ENCODE measurements around the gene INPP5J. TPM values are rescaled to one million over a fixed set of nuclear protein-coding genes. Genes with fewer than 3 reads are reported as not detected.

INPP5J gene
- total RNA-seq, 1 donor from 2014 or later: 0.16 TPM

DNA sequence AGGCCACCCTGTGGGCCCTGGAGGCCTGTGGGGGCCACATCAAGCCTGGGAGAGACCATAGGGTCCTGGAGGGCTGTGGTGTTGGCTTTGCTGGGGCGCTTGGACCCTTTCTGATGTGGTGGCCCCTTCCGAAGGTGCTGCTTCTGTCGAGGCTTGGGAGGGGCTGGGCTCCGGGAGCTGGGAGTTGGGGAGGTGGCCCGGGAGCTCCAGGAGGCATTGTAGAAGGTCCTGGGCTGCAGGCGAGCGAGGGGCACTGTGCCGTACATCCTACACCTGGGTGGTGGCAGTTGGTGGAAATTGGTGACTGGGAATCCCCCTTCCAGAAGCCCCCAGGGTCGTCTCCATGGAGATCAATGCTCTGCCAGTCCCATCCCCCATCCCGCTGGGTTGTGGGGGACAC is 15.0 kb downstream of the INPP5J start:
- Mint-ChIP-seq H3K4me1 (no peaks in the 10 kb centered on the region), H3K27me3 (peaks cover 10% of the 10 kb centered on the region), H3K9me3 (no peaks in the 10 kb centered on the region), H3K4me3 (no peak overlapping the region), H3K36me3 (ENCODE audit: low read depth) (no peaks in the 10 kb centered on the region), H3K27ac (no peak overlapping the region)
- TF ChIP-seq, protein P1, sequence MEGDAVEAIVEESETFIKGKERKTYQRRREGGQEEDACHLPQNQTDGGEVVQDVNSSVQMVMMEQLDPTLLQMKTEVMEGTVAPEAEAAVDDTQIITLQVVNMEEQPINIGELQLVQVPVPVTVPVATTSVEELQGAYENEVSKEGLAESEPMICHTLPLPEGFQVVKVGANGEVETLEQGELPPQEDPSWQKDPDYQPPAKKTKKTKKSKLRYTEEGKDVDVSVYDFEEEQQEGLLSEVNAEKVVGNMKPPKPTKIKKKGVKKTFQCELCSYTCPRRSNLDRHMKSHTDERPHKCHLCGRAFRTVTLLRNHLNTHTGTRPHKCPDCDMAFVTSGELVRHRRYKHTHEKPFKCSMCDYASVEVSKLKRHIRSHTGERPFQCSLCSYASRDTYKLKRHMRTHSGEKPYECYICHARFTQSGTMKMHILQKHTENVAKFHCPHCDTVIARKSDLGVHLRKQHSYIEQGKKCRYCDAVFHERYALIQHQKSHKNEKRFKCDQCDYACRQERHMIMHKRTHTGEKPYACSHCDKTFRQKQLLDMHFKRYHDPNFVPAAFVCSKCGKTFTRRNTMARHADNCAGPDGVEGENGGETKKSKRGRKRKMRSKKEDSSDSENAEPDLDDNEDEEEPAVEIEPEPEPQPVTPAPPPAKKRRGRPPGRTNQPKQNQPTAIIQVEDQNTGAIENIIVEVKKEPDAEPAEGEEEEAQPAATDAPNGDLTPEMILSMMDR (IDR thresholded peaks at IDR 0.05): no peak
- ATAC-seq (ENCODE audit: low read depth) (no peak), DNase-seq (no peak)
- POLR2A ChIA-PET: interaction anchor here (0.6 kb wide), 1 partner anchor 73 kb away, joined by 3 read pairs; no protein-coding TSS in a partner anchor
- CTCF ChIA-PET: no interaction called here
- intact Hi-C loops (cut with micrococcal nuclease): no loop called here

DNA sequence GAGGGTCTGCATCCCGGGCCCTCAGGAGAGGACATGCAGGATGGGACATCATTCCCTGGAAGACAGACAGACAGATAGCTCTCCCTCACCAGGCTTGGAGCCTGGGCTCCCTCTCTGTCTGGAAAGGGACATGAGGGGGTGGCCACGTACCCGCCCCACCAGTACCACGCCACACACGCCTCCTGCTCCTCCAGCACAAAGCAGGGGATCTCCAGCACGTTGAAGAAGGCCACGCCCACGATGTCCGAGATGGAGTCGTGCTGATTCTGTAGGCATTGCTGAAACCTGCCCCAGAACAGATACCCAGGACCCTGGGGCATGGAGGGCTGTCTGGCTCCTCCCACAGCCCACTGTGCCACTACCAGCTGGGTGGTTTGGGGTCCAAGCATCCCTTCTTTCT is 15.4 kb downstream of the INPP5J start:
- no peaks in the 10 kb centered on the region for H3K4me1 Mint-ChIP-seq
- POLR2A ChIA-PET: interaction anchor here (0.6 kb wide), 1 partner anchor 74 kb away, joined by 3 read pairs; no protein-coding TSS in a partner anchor
- no peaks in the 10 kb centered on the region for H3K9me3 Mint-ChIP-seq
- CTCF ChIA-PET: no interaction called here
- TF ChIP-seq, protein P1 (IDR thresholded peaks at IDR 0.05): no peak
- peaks cover 11% of the 10 kb centered on the region for H3K27me3 Mint-ChIP-seq
- no peak overlapping the region for H3K27ac Mint-ChIP-seq
- no peak for DNase-seq
- intact Hi-C loops (cut with micrococcal nuclease): no loop called here
- H3K36me3 Mint-ChIP-seq (ENCODE audit: low read depth): no peaks in the 10 kb centered on the region
- ATAC-seq (ENCODE audit: low read depth): no peak
- H3K4me3 Mint-ChIP-seq: no peak overlapping the region

DNA sequence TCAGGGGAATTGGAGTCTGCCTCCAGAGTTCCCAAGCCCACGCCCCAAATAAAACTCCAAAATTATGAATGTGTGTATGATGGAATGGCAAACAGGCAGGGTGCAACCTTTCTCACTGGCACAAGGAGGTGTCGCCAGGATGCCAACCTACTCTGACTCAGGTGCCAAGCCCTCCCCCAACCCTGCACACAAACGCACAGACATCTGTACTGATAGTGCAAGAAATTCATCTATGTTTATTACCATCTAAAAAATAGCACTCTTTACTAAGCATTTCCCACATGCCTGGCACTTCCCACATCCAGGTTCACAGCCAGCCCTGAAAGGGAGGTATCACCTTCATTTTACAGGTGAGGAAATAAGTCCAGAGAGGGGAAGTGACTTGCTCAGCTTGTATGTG is 16.3 kb downstream of the INPP5J start:
- CTCF ChIA-PET: interaction anchor here (0.6 kb wide), 1 partner anchor 26 kb away, joined by 4 read pairs; no protein-coding TSS in a partner anchor

DNA sequence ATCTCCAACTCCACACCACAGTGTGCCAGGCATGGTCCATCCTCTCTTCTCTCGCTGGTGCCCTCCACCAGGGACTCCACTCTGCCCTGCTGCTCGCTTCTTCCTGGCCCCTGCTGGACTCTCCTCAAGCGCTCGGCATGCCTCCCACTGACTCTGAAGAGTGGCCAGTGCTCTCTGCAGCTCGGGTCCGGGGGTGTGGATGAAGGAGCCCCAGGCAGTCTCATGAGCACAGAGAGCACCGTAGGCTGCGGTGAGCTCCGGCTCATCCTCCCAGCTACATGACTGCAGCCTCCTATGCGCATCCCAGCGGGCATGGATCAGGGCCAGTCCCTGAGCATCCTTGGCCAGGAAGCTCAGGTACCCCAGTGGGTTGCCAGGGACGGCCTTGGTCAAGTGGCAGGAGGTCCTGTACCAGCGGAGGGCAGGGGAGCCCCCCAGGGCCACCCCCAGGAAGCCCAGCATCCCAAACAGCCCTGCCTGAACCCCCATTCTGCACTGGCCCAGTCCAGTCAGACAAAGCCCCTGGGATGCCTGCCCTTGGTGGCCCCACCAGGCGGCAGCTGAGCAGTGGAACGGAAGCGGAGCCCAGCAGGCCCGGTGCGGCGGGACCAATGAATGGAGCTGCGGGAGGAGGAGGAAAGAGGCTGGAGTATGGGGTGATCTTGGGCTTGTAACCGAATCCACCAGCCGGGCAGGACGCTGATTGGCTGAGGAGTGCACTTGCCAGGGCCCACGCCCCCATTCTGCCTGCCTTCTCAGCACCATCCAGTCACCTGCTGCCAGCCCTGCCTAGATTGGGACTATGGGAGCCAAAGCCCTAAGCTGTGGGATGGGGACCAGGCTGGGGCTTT is 17.3 kb downstream of the INPP5J start, which contains the start of gene PLA2G3:
Gene PLA2G3, minus strand, starts transcription at position 643 of the 851 bp plus-strand sequence. Its CDS starts 154 bp downstream, at position 489.
- POLR2A ChIA-PET: no interaction called here
- CTCF ChIA-PET: interaction anchor here (0.6 kb wide), 1 partner anchor 25 kb away, joined by 4 read pairs; no protein-coding TSS in a partner anchor
- no peaks in the 10 kb centered on the region for H3K36me3 Mint-ChIP-seq (ENCODE audit: low read depth)
- TF ChIP-seq, protein P1 (IDR thresholded peaks at IDR 0.05): no peak
- no peak within 1 kb of the TSS for H3K4me3 Mint-ChIP-seq
- H3K27me3 Mint-ChIP-seq: peaks cover 11% of the 10 kb centered on the region
- no peaks in the 10 kb centered on the region for H3K4me1 Mint-ChIP-seq
- DNase-seq (no peak), ATAC-seq (ENCODE audit: low read depth) (no peak)
- intact Hi-C loops (cut with micrococcal nuclease): no loop called here
- H3K9me3 Mint-ChIP-seq: peaks cover 3% of the 10 kb centered on the region
- H3K27ac Mint-ChIP-seq: no peak within 1 kb of the TSS

More for the DNA sequence above, 16.3 kb downstream of the INPP5J start:
- Mint-ChIP-seq H3K9me3 (no peaks in the 10 kb centered on the region), H3K36me3 (ENCODE audit: low read depth) (no peaks in the 10 kb centered on the region), H3K4me1 (no peaks in the 10 kb centered on the region), H3K27me3 (peaks cover 11% of the 10 kb centered on the region), H3K4me3 (no peak overlapping the region), H3K27ac (no peak overlapping the region)
- POLR2A ChIA-PET: no interaction called here
- ATAC-seq (ENCODE audit: low read depth) (no peak), DNase-seq (no peak)
- intact Hi-C loops (cut with micrococcal nuclease): no loop called here
- TF ChIP-seq, protein P1 (IDR thresholded peaks at IDR 0.05): no peak

DNA sequence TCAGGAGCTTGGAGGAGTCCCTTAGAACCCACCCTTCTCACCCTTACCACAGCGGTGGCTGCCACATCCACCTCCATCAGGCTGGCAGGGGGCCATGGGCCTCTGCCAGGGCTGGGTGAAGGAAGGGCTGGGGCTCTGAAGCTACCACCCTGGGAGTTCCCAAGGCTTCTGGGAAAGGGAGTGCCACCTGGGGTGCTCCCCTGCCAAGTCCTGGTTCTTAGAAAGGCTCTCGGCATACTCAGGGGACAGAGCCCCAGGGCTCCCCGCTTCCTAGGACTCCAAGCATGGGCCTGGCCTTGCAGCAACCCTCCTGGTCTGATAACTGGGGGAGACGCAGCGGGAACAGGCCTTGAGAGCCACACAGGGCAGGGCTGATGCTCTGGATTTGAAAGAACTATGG is 18.0 kb downstream of the INPP5J start:
- POLR2A ChIA-PET: no interaction called here
- Mint-ChIP-seq H3K4me1 (no peaks in the 10 kb centered on the region), H3K27ac (no peak overlapping the region), H3K4me3 (no peak overlapping the region), H3K36me3 (ENCODE audit: low read depth) (no peaks in the 10 kb centered on the region), H3K27me3 (peaks cover 11% of the 10 kb centered on the region), H3K9me3 (peaks cover 3% of the 10 kb centered on the region)
- DNase-seq (no peak), ATAC-seq (ENCODE audit: low read depth) (no peak)
- TF ChIP-seq, protein P1 (IDR thresholded peaks at IDR 0.05): no peak
- CTCF ChIA-PET: no interaction called here
- intact Hi-C loops (cut with micrococcal nuclease): no loop called here

Measured in activated B cell treated with CpG ODN at 0.5 μM for 24 hours (primary cell).